GM12878 (cell line): ENCODE data around the gene CPT1C. TPM values are rescaled to one million over a fixed set of nuclear protein-coding genes. Genes with fewer than 3 reads are reported as not detected.

Source experiments
- BACH1 ChIP-seq: fragments of 450-650 bp; IDR thresholded peaks from 2 replicates; pipeline ENCODE4 v1.6.1; 2017; ENCODE audit warnings: mild to moderate bottlenecking, borderline replicate concordance
- CBFB ChIP-seq: IDR thresholded peaks from 2 replicates; pipeline ENCODE4 v1.6.1; 2016; ENCODE audit warnings: antibody characterized with exemption, low read depth
- CTCF ChIP-seq, 3 experiments: IDR thresholded peaks in 2 of 3; conservative IDR thresholded peaks in 1 of 3; 2 replicates each; pipeline ENCODE4 v1.5.1; 2011; ENCODE audit warnings: low read depth in 3 of 3, low read length in 3 of 3, mild to moderate bottlenecking in 3 of 3, control low read depth in 2 of 3, moderate library complexity in 2 of 3, inconsistent platforms in 1 of 3, mixed read lengths in 1 of 3; ENCODE audit not compliant: control insufficient read depth in 2 of 3, insufficient read depth in 1 of 3; ENCODE audit errors: extremely low read depth in 1 of 3
- CUX1 ChIP-seq: IDR thresholded peaks from 2 replicates; pipeline ENCODE4 v1.6.1; 2012; ENCODE audit warnings: improper control_type of control experiment, low read depth, low read length; ENCODE audit not compliant: insufficient replicate concordance
- EED ChIP-seq: sonication (generic); IDR thresholded peaks from 2 replicates; pipeline ENCODE4 v1.6.1; 2016; ENCODE audit warnings: antibody characterized with exemption, low read depth
- EGR1 ChIP-seq, 2 experiments: IDR thresholded peaks; 1 replicate in 1 of 2; 2 replicates in 1 of 2; pipeline ENCODE4 v1.6.1; 2011 to 2012; ENCODE audit warnings: low read depth in 2 of 2, low read length in 2 of 2, borderline replicate concordance in 1 of 2, mild to moderate bottlenecking in 1 of 2, moderate library complexity in 1 of 2
- HSF1 ChIP-seq: fragments of 150-350 bp; IDR thresholded peaks from 2 replicates; pipeline ENCODE4 v1.6.1; 2014; ENCODE audit warnings: mild to moderate bottlenecking, low read depth, low read length
- MLLT1 ChIP-seq: fragments of 450-650 bp; IDR thresholded peaks from 2 replicates; pipeline ENCODE4 v1.6.1; 2016; ENCODE audit warnings: mild to moderate bottlenecking
- MYB ChIP-seq: fragments of 150-350 bp; IDR thresholded peaks from 2 replicates; pipeline ENCODE4 v1.6.1; 2014; ENCODE audit warnings: mild to moderate bottlenecking, low read depth, low read length, borderline replicate concordance
- NFYA ChIP-seq: IDR thresholded peaks from 2 replicates; pipeline ENCODE4 v1.6.1; 2011; ENCODE audit warnings: low read depth, mild to moderate bottlenecking, low read length, improper control_type of control experiment, borderline replicate concordance
- NKRF ChIP-seq: fragments of 450-650 bp; conservative IDR thresholded peaks from 2 replicates; pipeline ENCODE4 v1.6.1; 2017; ENCODE audit warnings: mild to moderate bottlenecking, moderate library complexity
- NR2C1 ChIP-seq: fragments of 450-650 bp; IDR thresholded peaks from 2 replicates; pipeline ENCODE4 v1.6.1; 2017; ENCODE audit warnings: antibody characterized with exemption, mild to moderate bottlenecking, moderate library complexity
- PML ChIP-seq: IDR thresholded peaks from 2 replicates; pipeline ENCODE4 v1.6.1; 2012; ENCODE audit warnings: low read length, inconsistent platforms
- SPI1 ChIP-seq: IDR thresholded peaks from 2 replicates; pipeline ENCODE4 v1.6.1; 2011; ENCODE audit warnings: low read depth, mild to moderate bottlenecking, low read length, moderate library complexity, borderline replicate concordance; ENCODE audit not compliant: insufficient read depth
- STAT1 ChIP-seq: fragments of 450-650 bp; conservative IDR thresholded peaks from 2 replicates; pipeline ENCODE4 v1.6.1; 2014; ENCODE audit warnings: antibody characterized with exemption, mild to moderate bottlenecking
- TCF7 ChIP-seq: IDR thresholded peaks from 2 replicates; pipeline ENCODE4 v1.6.1; 2014; ENCODE audit warnings: antibody characterized with exemption, borderline replicate concordance
- polyA plus RNA-seq, 11 experiments: library from polyadenylated mRNA; depleted of rRNA in 4 of 11; unstranded in 6 of 11; stranded (reverse) in 5 of 11; fragments of >200 nt; fragmentation: Nextera tagmentation in 4 of 11; fragmentation: Illumina TruSeq in 1 of 11; extraction: Ambion mirVana in 4 of 11; extraction: Trizol in 1 of 11; gene quantifications; 1 replicate in 1 of 11; 2 replicates in 10 of 11; pipeline versions ENCODE4 v1.2.1 to v1.2.3, GENCODE V29; 2011 to 2016; ENCODE audit warnings: inconsistent platforms in 2 of 11, missing spikeins in 2 of 11, low read depth in 1 of 11
- total RNA-seq, 4 experiments: library from RNA; depleted of rRNA in 3 of 4; stranded (reverse); fragments of >200 nt in 3 of 4; fragmentation: Illumina TruSeq in 1 of 4; extraction: Trizol in 1 of 4; gene quantifications; 2 replicates each; pipeline versions ENCODE4 v1.2.1 to v1.2.3, GENCODE V29; 2013 to 2021

Gene CPT1C
- total and polyA plus RNA-seq, 10 of the 15 experiments (the other 5 are each of a cell fraction or from before 2014, with no cell fraction given): 0.04 to 0.56 (median 0.21) TPM; not detected in 3

GRCh38 chr19:49665351-49666119 lies 25.4 kb upstream of the CPT1C start, which contains the start of the genes BCL2L12 and IRF3 (continued):
- TF ChIP-seq HSF1: no peak
- no peak for TF ChIP-seq STAT1
- TF ChIP-seq MYB: no peak
- peak; percentile 59 for TF ChIP-seq MLLT1
- TF ChIP-seq CBFB: peak; percentile 76
- no peak for TF ChIP-seq TCF7
- TF ChIP-seq PML: no peak
- TF ChIP-seq SPI1: no peak
- peak; percentile 68; the same call in 1 of the 2 replicates for TF ChIP-seq NKRF
- TF ChIP-seq EGR1 (IDR thresholded peaks at IDR 0.05; ENCODE audit: borderline replicate concordance in 1 of 2, low read depth in 2 of 2, low read length in 2 of 2): peak; percentile 30 to 84; a peak in 2 of 3 replicates
- TF ChIP-seq CUX1: no peak
- peak; percentile 70 for TF ChIP-seq EED
- TF ChIP-seq CTCF (IDR thresholded peaks at IDR 0.05 in 2 of 3, conservative IDR thresholded peaks at IDR 0.05 in 1 of 3; ENCODE audit: control insufficient read depth in 2 of 3, extremely low read depth in 1 of 3, insufficient read depth in 1 of 3, low read depth in 3 of 3, low read length in 3 of 3): no peak; a peak in 1 of 6 replicates
- 0 out of 2 replicates have a peak, but pooled peaks have one; percentile 26 for TF ChIP-seq NR2C1
- no peak for TF ChIP-seq BACH1
- no peak for TF ChIP-seq NFYA
